ENCODE measurements around the gene PACRG. TPM values are rescaled to one million over a fixed set of nuclear protein-coding genes. Genes with fewer than 3 reads are reported as not detected.

Gene PACRG
- total RNA-seq, 2 experiments from 2014 or later = not detected

GRCh38 chr6:163176097-163176496 is 448.3 kb downstream of the PACRG start:
- intact Hi-C loops (cut with micrococcal nuclease; ENCODE audit: unreplicated experiment) = no loop called here
- H3K9me2 ChIP-seq (ENCODE audit: insufficient read depth, low read length) = no peaks in the 10 kb centered on the region
- no peak overlapping the region for H3K27ac ChIP-seq (ENCODE audit: low read depth, low read length, poor library complexity, severe bottlenecking)
- no TSS peak for BruUV-seq (replicated peaks)
- H3K36me3 ChIP-seq (ENCODE audit: insufficient read depth, low read length) = no peaks in the 10 kb centered on the region
- ChIA-PET POLR2A (no interaction called here), CTCF (ENCODE audit: unreplicated experiment) (no interaction called here)
- H4K20me1 ChIP-seq (ENCODE audit: insufficient read depth, low read length) = no peaks in the 10 kb centered on the region
- no peaks in the 10 kb centered on the region for H3K9me3 ChIP-seq (ENCODE audit: low read length)
- no peak overlapping the region for H3K4me2 ChIP-seq (ENCODE audit: low read length)
- H3K4me3 ChIP-seq (ENCODE audit: low read depth, low read length, poor library complexity, severe bottlenecking) = no peak overlapping the region
- H2AFZ ChIP-seq (ENCODE audit: low read length) = no peak overlapping the region
- H3K79me2 ChIP-seq (ENCODE audit: insufficient read depth, low read depth, low read length) = no peaks in the 10 kb centered on the region
- no peak for DNase-seq (ENCODE audit: low spot score)
- H3K4me1 ChIP-seq (ENCODE audit: insufficient read depth, low read length, poor library complexity, severe bottlenecking) = no peaks in the 10 kb centered on the region
- no peak for TF ChIP-seq EZH2phosphoT487 (IDR thresholded peaks at IDR 0.05; ENCODE audit: borderline replicate concordance, low read depth, low read length)
- TF ChIP-seq CTCF (conservative IDR thresholded peaks at IDR 0.05; ENCODE audit: low read length) = no peak

GRCh38 chr6:163177007-163177406 is 449.2 kb downstream of the PACRG start:
- POLR2A ChIA-PET = interaction anchor here (0.6 kb wide), 1 partner anchor 522 kb away, joined by 5 read pairs; no protein-coding TSS in a partner anchor
- Histone ChIP-seq H3K9me2 (ENCODE audit: insufficient read depth, low read length) (no peaks in the 10 kb centered on the region), H2AFZ (ENCODE audit: low read length) (no peak overlapping the region), H4K20me1 (ENCODE audit: insufficient read depth, low read length) (no peaks in the 10 kb centered on the region), H3K36me3 (ENCODE audit: insufficient read depth, low read length) (no peaks in the 10 kb centered on the region), H3K4me2 (ENCODE audit: low read length) (no peak overlapping the region), H3K27ac (ENCODE audit: low read depth, low read length, poor library complexity, severe bottlenecking) (no peak overlapping the region), H3K9me3 (ENCODE audit: low read length) (no peaks in the 10 kb centered on the region), H3K79me2 (ENCODE audit: insufficient read depth, low read depth, low read length) (no peaks in the 10 kb centered on the region), H3K4me1 (ENCODE audit: insufficient read depth, low read length, poor library complexity, severe bottlenecking) (no peaks in the 10 kb centered on the region), H3K4me3 (ENCODE audit: low read depth, low read length, poor library complexity, severe bottlenecking) (no peak overlapping the region)
- intact Hi-C loops (cut with micrococcal nuclease; ENCODE audit: unreplicated experiment) = no loop called here
- DNase-seq (ENCODE audit: low spot score) = no peak
- TF ChIP-seq EZH2phosphoT487 (IDR thresholded peaks at IDR 0.05; ENCODE audit: borderline replicate concordance, low read depth, low read length) (no peak), CTCF (conservative IDR thresholded peaks at IDR 0.05; ENCODE audit: low read length) (no peak)
- no TSS peak for BruUV-seq (replicated peaks)
- CTCF ChIA-PET (ENCODE audit: unreplicated experiment) = no interaction called here

GRCh38 chr6:163177892-163178420 is 450.2 kb downstream of the PACRG start:
- Histone ChIP-seq H3K36me3 (ENCODE audit: insufficient read depth, low read length) (no peaks in the 10 kb centered on the region), H3K79me2 (ENCODE audit: insufficient read depth, low read depth, low read length) (no peaks in the 10 kb centered on the region), H3K4me2 (ENCODE audit: low read length) (no peak overlapping the region), H3K4me3 (ENCODE audit: low read depth, low read length, poor library complexity, severe bottlenecking) (no peak overlapping the region), H3K9me3 (ENCODE audit: low read length) (no peaks in the 10 kb centered on the region), H3K9me2 (ENCODE audit: insufficient read depth, low read length) (no peaks in the 10 kb centered on the region), H2AFZ (ENCODE audit: low read length) (no peak overlapping the region), H3K4me1 (ENCODE audit: insufficient read depth, low read length, poor library complexity, severe bottlenecking) (no peaks in the 10 kb centered on the region), H4K20me1 (ENCODE audit: insufficient read depth, low read length) (no peaks in the 10 kb centered on the region), H3K27ac (ENCODE audit: low read depth, low read length, poor library complexity, severe bottlenecking) (no peak overlapping the region)
- intact Hi-C loops (cut with micrococcal nuclease; ENCODE audit: unreplicated experiment) = no loop called here
- BruUV-seq (replicated peaks) = no TSS peak
- CTCF ChIA-PET (ENCODE audit: unreplicated experiment) = no interaction called here
- no peak for DNase-seq (ENCODE audit: low spot score)
- POLR2A ChIA-PET = interaction anchor here (0.6 kb wide), 1 partner anchor 34 kb away, joined by 4 read pairs; no protein-coding TSS in a partner anchor
- TF ChIP-seq EZH2phosphoT487 (IDR thresholded peaks at IDR 0.05; ENCODE audit: borderline replicate concordance, low read depth, low read length) (no peak), CTCF (conservative IDR thresholded peaks at IDR 0.05; ENCODE audit: low read length) (no peak)

Data from OCI-LY7 (cell line).